ENCODE data around the gene PGP. TPM values are rescaled to one million over a fixed set of nuclear protein-coding genes. Genes with fewer than 3 reads are reported as not detected.

Gene PGP
- total RNA-seq, 2 experiments from 2014 or later = 19.8 to 20.1 TPM

DNA sequence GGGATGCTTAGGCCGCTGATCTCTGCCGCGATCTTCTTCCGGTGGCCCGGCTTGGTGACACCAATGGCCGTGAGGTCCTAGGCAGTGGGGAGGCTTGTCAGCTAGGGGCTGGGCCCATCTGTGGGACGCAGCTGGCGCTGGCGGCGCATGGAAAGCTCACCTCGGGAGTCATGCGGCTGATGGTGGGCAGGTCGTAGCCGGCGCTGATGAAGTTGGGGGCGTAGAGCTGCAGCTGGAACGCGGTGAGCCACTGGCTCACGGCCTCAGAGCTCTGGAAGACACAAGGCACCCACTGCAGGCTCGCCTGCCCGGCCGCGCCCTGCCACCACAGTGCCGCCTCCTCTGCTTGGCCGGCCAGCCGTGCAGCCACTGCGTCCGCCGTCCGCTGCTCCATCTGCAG lies 31.0 kb downstream of the PGP start:
- H3K4me1 Mint-ChIP-seq (ENCODE audit: low read depth) = no peaks in the 10 kb centered on the region
- TF ChIP-seq, protein P1, sequence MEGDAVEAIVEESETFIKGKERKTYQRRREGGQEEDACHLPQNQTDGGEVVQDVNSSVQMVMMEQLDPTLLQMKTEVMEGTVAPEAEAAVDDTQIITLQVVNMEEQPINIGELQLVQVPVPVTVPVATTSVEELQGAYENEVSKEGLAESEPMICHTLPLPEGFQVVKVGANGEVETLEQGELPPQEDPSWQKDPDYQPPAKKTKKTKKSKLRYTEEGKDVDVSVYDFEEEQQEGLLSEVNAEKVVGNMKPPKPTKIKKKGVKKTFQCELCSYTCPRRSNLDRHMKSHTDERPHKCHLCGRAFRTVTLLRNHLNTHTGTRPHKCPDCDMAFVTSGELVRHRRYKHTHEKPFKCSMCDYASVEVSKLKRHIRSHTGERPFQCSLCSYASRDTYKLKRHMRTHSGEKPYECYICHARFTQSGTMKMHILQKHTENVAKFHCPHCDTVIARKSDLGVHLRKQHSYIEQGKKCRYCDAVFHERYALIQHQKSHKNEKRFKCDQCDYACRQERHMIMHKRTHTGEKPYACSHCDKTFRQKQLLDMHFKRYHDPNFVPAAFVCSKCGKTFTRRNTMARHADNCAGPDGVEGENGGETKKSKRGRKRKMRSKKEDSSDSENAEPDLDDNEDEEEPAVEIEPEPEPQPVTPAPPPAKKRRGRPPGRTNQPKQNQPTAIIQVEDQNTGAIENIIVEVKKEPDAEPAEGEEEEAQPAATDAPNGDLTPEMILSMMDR (IDR thresholded peaks at IDR 0.05) = no peak
- no peaks in the 10 kb centered on the region for H3K36me3 Mint-ChIP-seq (ENCODE audit: low read depth)
- DNase-seq (no peak), ATAC-seq (no peak)
- H3K27me3 Mint-ChIP-seq = no peaks in the 10 kb centered on the region
- no peaks in the 10 kb centered on the region for H3K9me3 Mint-ChIP-seq
- no peak overlapping the region for H3K27ac Mint-ChIP-seq
- intact Hi-C loops (cut with micrococcal nuclease) = no loop called here
- ChIA-PET POLR2A (interaction anchor here (1.5 kb wide), 1 partner anchor 29 kb away, joined by 4 read pairs; the partner anchor contains the start of gene TRAF7), CTCF (interaction anchor here (0.7 kb wide), 1 partner anchor 11 kb away, joined by 3 read pairs; no protein-coding TSS in a partner anchor)
- no peak overlapping the region for H3K4me3 Mint-ChIP-seq

DNA sequence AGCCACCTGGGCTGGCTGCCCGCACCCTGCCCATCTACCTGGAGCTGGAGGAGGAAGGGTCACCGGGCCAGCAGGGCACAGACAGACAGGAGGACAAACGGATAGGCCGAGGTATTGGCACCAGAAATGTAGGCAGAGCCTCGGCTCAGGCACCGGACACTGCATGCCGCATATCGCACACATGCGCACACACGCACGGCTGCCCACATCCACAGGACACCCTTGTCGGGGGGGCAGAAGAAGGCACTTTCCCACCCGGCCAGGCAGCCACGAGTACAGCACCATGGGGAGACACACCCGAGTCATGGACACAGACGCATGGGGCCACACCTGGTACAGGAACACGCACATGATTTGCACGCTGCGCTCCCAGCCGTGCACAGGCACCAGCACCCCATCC lies 32.7 kb downstream of the PGP start:
- H3K9me3 Mint-ChIP-seq = no peaks in the 10 kb centered on the region
- ChIA-PET CTCF (no interaction called here), POLR2A (interaction anchor here (0.7 to 1.5 kb wide), 5 partner anchors 10 to 220 kb away, joined by 3 to 4 read pairs (median 3); partner anchors contain the start of gene TRAF7)
- H3K4me3 Mint-ChIP-seq = no peak overlapping the region
- intact Hi-C loops (cut with micrococcal nuclease) = no loop called here
- H3K36me3 Mint-ChIP-seq (ENCODE audit: low read depth) = peaks cover 4% of the 10 kb centered on the region
- no peaks in the 10 kb centered on the region for H3K27me3 Mint-ChIP-seq
- TF ChIP-seq, protein P1 (IDR thresholded peaks at IDR 0.05) = no peak
- H3K27ac Mint-ChIP-seq = no peak overlapping the region
- DNase-seq = no peak
- H3K4me1 Mint-ChIP-seq (ENCODE audit: low read depth) = no peaks in the 10 kb centered on the region
- ATAC-seq = no peak

DNA sequence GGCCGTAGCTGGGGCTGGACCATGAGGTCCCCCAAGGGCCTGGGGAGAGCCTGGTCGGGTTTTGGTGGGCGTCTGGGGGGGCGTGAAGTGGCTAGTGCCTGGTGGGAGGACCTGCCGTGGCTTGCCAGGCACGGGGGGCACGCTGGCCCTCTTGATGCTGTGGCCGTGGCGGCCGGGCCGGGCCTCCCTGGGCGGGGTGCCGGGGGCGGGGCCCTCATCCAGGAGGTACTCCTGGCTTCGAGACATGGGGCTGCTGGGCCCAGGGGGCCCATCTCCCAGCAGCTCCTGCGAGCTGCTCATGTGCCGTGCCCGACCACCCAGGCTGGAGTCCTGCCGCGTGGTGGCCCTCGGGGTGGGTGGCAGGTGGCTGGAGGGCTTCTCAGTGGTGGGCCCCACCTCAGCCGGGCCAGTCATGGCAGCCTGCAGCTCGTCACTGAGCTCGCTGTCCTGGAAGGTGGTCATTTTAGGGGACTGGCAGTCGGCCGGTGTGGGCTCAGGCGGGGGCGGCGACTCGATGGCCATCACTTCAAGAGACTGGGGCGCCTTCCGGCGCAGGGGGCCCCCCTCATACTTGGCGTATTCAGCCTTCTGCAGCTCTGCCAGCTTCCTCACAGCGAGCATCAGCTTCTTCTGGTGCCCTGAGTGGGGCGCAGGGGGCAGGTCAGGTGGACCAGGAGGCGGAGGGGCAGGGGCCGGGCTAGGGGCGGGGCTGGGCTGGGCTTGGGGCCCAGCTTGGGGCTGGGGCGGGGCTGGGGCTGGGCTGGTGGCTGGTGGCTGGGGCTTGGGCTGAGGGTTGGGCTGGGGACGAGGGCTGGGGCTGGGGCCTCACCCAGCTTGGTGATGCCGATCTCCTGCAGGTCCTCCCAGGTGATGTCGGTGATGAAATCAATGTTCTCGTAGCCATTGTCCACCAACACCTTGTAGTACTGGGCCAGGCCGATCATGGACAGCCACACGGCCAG lies 33.4 kb downstream of the PGP start:
- no peak overlapping the region for H3K27ac Mint-ChIP-seq
- no peak for DNase-seq
- H3K27me3 Mint-ChIP-seq = no peaks in the 10 kb centered on the region
- ATAC-seq = no peak
- no peaks in the 10 kb centered on the region for H3K4me1 Mint-ChIP-seq (ENCODE audit: low read depth)
- POLR2A ChIA-PET = interaction anchor here (0.7 to 1.4 kb wide), 4 partner anchors 10 to 219 kb away, joined by 3 to 4 read pairs (median 3); partner anchors contain the start of gene TRAF7
- H3K9me3 Mint-ChIP-seq = no peaks in the 10 kb centered on the region
- CTCF ChIA-PET = no interaction called here
- intact Hi-C loops (cut with micrococcal nuclease) = no loop called here
- H3K4me3 Mint-ChIP-seq = no peak overlapping the region
- H3K36me3 Mint-ChIP-seq (ENCODE audit: low read depth) = peaks cover 6% of the 10 kb centered on the region
- TF ChIP-seq, protein P1 (IDR thresholded peaks at IDR 0.05) = no peak

DNA sequence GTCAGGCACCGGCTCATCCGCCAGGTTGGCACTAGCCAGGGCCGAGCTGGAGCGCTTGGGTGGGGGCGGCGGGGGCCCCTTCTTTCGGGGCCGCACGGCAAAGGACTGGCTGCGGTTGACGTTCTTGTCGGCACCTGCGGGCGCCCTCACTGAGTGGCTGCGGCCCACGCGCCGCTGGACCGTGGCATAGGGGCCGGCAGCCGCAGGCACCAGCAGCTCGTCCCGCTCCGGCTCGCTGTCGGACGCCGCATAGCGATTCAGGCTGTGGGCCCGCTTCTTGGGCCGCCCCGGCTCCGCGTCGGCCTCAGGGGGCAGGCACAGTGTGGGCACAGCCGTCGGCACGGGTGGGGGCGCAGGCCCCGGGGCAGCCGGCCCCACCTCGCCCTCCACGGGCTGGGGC lies 34.2 kb downstream of the PGP start:
- no peak overlapping the region for H3K4me3 Mint-ChIP-seq
- H3K36me3 Mint-ChIP-seq (ENCODE audit: low read depth) = peaks cover 11% of the 10 kb centered on the region
- no peak overlapping the region for H3K27ac Mint-ChIP-seq
- no peaks in the 10 kb centered on the region for H3K9me3 Mint-ChIP-seq
- no peak for DNase-seq
- H3K27me3 Mint-ChIP-seq = no peaks in the 10 kb centered on the region
- ChIA-PET POLR2A (interaction anchor here (0.8 to 1.2 kb wide), 2 partner anchors 10 to 25 kb away, joined by 3 to 4 read pairs; partner anchors contain the start of gene TRAF7), CTCF (no interaction called here)
- ATAC-seq = no peak
- intact Hi-C loops (cut with micrococcal nuclease) = no loop called here
- TF ChIP-seq, protein P1 (IDR thresholded peaks at IDR 0.05) = no peak
- H3K4me1 Mint-ChIP-seq (ENCODE audit: low read depth) = no peaks in the 10 kb centered on the region

DNA sequence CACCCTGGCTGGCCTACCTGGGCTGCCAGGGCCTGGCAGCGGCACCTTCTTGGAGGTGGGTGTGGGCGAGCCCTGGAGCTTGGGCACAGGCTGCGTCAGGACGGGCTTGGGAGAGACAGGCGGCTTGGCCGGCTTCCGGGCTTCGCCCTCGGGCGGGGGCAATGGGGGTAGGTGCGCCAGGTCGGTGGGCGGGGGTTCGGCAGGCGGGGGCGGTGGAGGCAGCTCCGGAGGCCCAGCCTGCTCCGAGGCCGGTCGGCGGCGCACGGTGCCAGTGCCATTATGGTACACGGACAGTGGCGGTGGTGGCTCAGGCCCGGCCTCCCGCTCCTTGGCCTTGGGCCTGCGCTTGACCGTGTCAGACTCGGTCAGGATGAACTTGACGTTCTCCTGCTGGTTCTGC lies 35.1 kb downstream of the PGP start:
- no peak overlapping the region for H3K4me3 Mint-ChIP-seq
- ChIA-PET CTCF (no interaction called here), POLR2A (no interaction called here)
- no peak for DNase-seq
- H3K27me3 Mint-ChIP-seq = no peaks in the 10 kb centered on the region
- no peak for ATAC-seq
- H3K4me1 Mint-ChIP-seq (ENCODE audit: low read depth) = no peaks in the 10 kb centered on the region
- no peak overlapping the region for H3K27ac Mint-ChIP-seq
- H3K36me3 Mint-ChIP-seq (ENCODE audit: low read depth) = peaks cover 11% of the 10 kb centered on the region
- TF ChIP-seq, protein P1 (IDR thresholded peaks at IDR 0.05) = no peak
- intact Hi-C loops (cut with micrococcal nuclease) = no loop called here
- H3K9me3 Mint-ChIP-seq = no peaks in the 10 kb centered on the region

Measured in activated CD8-positive, alpha-beta T cell treated with anti-CD3 and anti-CD28 coated beads for 36 hours (primary cell).